ENCODE results near the gene MND1. TPM values are rescaled to one million over a fixed set of nuclear protein-coding genes. Genes with fewer than 3 reads are reported as not detected.

The MND1 gene
- total RNA-seq, 6 donors from 2014 or later: 1.2 to 3.2 (median 1.3) TPM; not detected in 2

GRCh38 chr4:153375303-153375702, 30.8 kb downstream of the MND1 start:
- H3K9me3 ChIP-seq: no peaks in the 10 kb centered on the region

GRCh38 chr4:153383131-153383530, 38.6 kb downstream of the MND1 start:
- Histone ChIP-seq H3K9me3 (no peaks in the 10 kb centered on the region), H3K27ac (no peak overlapping the region), H3K4me1 (no peaks in the 10 kb centered on the region), H3K36me3 (no peaks in the 10 kb centered on the region), H3K27me3 (no peaks in the 10 kb centered on the region), H3K4me3 (no peak overlapping the region)
- WGBS, 2 donors: 71 to 73% methylated on average over 4 of the region's 4 CpGs
- ATAC-seq (ENCODE audit: low FRiP score in 2 of 2): no peak
- no peak for DNase-seq
- no peak for TF ChIP-seq CTCF (IDR thresholded peaks at IDR 0.05)
- TF ChIP-seq POLR2AphosphoS5 (IDR thresholded peaks at IDR 0.05): no peak
- TF ChIP-seq POLR2A (IDR thresholded peaks at IDR 0.05): no peak
- TF ChIP-seq EP300 (IDR thresholded peaks at IDR 0.05): no peak

More at GRCh38 chr4:153375303-153375702, 30.8 kb downstream of the MND1 start:
- Histone ChIP-seq H3K27ac (no peak overlapping the region), H3K4me3 (no peak overlapping the region), H3K4me1 (no peaks in the 10 kb centered on the region), H3K36me3 (no peaks in the 10 kb centered on the region), H3K27me3 (no peaks in the 10 kb centered on the region)
- ATAC-seq (ENCODE audit: low FRiP score in 2 of 2) (no peak), DNase-seq (no peak)
- TF ChIP-seq CTCF (IDR thresholded peaks at IDR 0.05): no peak
- TF ChIP-seq POLR2AphosphoS5 (IDR thresholded peaks at IDR 0.05): no peak
- no peak for TF ChIP-seq POLR2A (IDR thresholded peaks at IDR 0.05)
- TF ChIP-seq EP300 (IDR thresholded peaks at IDR 0.05): no peak
- 95 to 100% methylated on average over 1 of the region's 1 CpG for WGBS, 2 donors

GRCh38 chr4:153384160-153384559, 39.7 kb downstream of the MND1 start:
- Histone ChIP-seq H3K36me3 (no peaks in the 10 kb centered on the region), H3K27ac (no peak overlapping the region), H3K4me1 (no peaks in the 10 kb centered on the region), H3K27me3 (no peaks in the 10 kb centered on the region), H3K9me3 (no peaks in the 10 kb centered on the region), H3K4me3 (no peak overlapping the region)
- ATAC-seq (ENCODE audit: low FRiP score in 2 of 2): no peak
- peak in 1 of 2 donors; percentile 51 for DNase-seq
- TF ChIP-seq POLR2AphosphoS5 (IDR thresholded peaks at IDR 0.05): no peak
- TF ChIP-seq CTCF (IDR thresholded peaks at IDR 0.05): no peak
- TF ChIP-seq EP300 (IDR thresholded peaks at IDR 0.05): no peak
- no peak for TF ChIP-seq POLR2A (IDR thresholded peaks at IDR 0.05)
- 89 to 100% methylated on average over 1 of the region's 1 CpG for WGBS, 2 donors

- Histone ChIP-seq H3K4me3 (no peak overlapping the region), H3K27me3 (no peaks in the 10 kb centered on the region), H3K27ac (no peak overlapping the region), H3K36me3 (no peaks in the 10 kb centered on the region), H3K9me3 (no peaks in the 10 kb centered on the region), H3K4me1 (no peaks in the 10 kb centered on the region)
- ATAC-seq (ENCODE audit: low FRiP score in 2 of 2) (no peak), DNase-seq (no peak)
- no peak for TF ChIP-seq POLR2AphosphoS5 (IDR thresholded peaks at IDR 0.05)
- TF ChIP-seq CTCF (IDR thresholded peaks at IDR 0.05): no peak
- no peak for TF ChIP-seq POLR2A (IDR thresholded peaks at IDR 0.05)
- TF ChIP-seq EP300 (IDR thresholded peaks at IDR 0.05): no peak
- 90 to 93% methylated on average over 2 of the region's 2 CpGs for WGBS, 2 donors
Measured at GRCh38 chr4:153385784-153386183, 41.3 kb downstream of the MND1 start.

- H3K27ac ChIP-seq: no peak overlapping the region
- WGBS, 2 donors: 96 to 97% methylated on average over 4 of the region's 4 CpGs
- ATAC-seq (ENCODE audit: low FRiP score in 2 of 2) (no peak), DNase-seq (no peak)
- H3K9me3 ChIP-seq: no peaks in the 10 kb centered on the region
- H3K36me3 ChIP-seq: no peaks in the 10 kb centered on the region
- no peaks in the 10 kb centered on the region for H3K27me3 ChIP-seq
- H3K4me3 ChIP-seq: no peak overlapping the region
- no peaks in the 10 kb centered on the region for H3K4me1 ChIP-seq
- TF ChIP-seq POLR2A (IDR thresholded peaks at IDR 0.05) (no peak), POLR2AphosphoS5 (IDR thresholded peaks at IDR 0.05) (no peak), EP300 (IDR thresholded peaks at IDR 0.05) (no peak), CTCF (IDR thresholded peaks at IDR 0.05) (no peak)
Measured at GRCh38 chr4:153387981-153388380, 43.5 kb downstream of the MND1 start.
